Islet of Langerhans (tissue), 1 donor: Measurements from ENCODE around the gene GPATCH8.
"Not testable (repeated sequence)": the region's sequence is repeated elsewhere in the genome, so short reads cannot be mapped to it uniquely, and the experiment has no call there.

Source experiments
- FAIRE-seq: peaks from one replicate; lab custom pipeline; 2011; peaks lifted over from hg19 to GRCh38; lab: Jason Lieb, UNC

GPATCH8 gene

DNA sequence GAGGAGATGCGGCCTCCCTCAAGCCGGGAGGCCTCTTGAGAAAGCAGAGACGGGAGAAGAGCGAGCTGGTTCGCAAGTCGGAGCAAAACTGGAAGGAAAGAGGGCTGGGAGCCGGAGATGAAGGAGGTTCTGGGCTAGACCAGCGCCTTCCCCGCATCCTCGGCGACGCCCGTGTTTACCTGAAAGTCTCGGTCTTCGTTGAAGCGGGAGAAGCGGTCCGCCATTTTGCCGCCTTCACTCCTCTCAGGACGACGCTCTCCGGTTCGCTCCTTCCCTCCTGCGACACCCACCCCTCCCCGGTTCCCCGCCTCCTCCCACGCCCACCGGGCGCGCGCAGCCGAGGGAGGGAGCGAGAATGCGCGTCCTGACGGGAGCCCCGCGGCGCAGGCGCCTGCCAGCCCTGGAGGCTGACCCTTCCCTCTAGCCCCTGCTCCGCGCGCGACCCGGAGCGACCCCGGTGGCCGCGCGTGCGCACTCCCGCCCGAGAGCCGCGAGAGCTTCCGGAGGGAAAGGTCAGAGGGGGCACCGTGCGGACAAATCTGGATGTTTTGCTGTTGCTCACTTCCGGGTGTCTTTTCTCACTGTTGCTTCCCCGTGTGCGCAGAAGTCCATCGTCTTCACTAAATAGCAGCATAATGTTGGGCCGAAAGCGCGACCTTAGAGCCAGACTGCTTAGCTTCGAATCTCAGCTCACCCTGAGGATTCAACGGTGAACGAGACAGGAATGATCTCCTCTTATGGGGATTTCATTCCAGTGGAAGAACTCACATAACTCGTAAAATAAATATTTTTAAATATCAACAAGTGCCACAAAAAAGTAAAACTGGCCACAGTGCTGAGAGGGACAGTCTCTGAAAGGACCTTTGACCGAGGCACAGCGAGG lies at the start of gene GPATCH8:
Gene GPATCH8, minus strand, starts transcription at position 260 of the 883 bp plus-strand sequence. Its CDS starts 36 bp downstream, at position 224.
- no peak for FAIRE-seq

DNA sequence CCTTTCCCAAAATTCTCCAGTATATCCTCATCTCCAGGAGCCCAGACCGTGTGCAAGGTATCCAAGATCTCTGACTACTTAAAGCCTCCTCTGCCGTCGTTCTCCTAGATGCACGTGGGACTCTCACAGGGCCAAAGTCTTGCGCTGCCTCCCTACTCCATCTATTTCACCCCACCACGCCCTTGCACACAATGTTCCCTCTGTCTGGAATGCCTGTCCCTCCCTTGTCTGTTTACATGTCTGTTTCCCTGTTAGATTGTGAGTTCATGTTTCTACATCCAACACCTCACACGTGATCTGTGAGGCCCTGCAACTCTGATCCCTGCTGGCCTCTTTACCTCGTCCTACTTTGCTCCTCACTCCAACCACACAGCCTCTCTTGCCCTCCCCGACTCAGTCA lies 49.2 kb upstream of the GPATCH8 start:
- no peak for FAIRE-seq

DNA sequence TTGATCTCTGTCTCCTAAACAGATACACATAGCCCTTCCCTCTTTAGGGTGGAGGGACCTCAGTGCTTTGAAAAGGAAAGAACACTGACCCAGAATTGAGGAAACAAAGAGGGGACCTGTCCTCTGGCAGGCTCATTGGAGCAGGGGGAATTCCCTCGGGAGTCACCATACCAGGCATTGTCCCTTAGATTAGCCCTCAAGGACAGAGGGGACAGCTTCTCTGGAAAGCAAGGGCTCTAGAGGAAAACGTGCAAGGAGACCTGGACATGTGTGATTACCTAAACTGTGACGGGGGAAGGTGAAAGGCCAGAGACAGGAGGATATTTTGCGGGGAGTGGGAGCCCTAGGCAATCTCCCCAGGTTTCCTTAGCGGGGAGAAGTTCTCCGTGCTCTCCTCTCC lies 46.5 kb upstream of the GPATCH8 start:
- no peak for FAIRE-seq

DNA sequence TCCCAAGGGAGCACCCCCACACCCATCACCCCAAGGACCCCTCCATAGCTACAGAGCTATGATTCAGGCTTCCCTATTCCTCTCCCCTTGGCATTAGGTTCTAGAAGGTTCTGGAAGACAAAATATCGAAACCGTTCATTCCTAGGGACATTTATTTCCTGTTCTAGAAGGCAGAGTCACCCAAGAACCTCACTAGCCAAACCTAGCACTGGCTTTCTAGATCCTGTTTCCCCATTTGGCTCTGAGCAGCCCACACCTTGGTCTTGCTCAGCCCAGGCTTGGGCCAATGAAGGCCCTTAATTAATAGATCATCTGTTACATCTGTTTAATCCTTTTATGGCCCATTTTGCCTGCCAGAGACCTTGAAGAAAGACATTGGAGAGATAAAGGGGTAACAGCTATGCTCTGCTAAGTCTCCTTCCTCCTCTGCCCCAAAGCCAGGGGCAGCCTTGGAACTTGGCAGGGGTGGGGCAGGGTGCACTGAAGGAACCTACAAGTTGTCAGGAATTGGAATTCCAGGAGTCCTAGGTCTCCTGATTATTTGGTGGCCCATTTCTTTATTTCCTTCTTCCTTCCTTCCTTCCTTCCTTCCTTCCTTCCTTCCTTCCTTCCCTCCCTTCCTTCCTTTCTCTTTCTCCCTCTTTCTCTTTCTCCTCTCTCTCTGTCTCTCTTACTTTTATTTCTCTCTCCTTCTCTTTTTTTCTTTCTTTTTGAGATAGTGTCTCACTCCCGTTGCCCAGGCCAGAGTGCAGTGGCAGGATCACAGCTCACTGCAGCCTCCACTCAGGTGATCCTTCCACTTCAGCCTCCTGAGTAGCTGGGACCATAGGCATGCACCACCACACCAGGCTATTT lies 45.4 kb upstream of the GPATCH8 start:
- no peak for FAIRE-seq

DNA sequence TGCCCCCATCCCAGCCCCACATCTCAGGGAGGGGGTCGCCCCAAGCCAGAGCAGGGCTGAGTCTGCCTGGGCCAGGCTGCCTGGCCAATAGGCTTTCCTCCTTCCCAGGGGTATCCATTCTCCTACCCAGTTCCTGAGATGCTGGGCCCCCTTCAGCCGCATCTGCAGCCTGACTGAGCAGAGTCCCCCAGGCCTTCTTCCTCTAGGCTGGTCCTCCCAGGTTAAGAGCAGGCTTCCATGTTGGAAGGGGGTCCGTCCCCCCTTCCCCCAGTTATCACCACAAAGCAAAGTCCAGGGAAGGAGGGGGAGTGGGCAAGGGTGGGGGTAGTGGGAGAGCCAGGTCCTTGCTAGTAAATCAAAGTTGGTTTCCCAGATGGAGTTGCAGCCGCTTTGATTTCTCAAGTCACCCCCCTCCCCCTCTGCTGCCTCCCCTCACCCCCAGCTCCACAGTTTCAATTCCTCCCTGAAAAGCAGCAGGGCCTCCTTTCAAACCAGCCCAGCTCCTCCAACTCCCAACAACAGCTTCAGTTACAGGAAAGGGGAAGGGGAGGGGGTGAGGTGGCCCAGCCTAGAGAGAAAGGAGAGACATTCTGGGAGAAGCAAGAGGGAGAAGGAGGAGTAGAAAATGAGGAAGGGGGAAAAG lies 44.5 kb upstream of the GPATCH8 start:
- FAIRE-seq, result no peak

DNA sequence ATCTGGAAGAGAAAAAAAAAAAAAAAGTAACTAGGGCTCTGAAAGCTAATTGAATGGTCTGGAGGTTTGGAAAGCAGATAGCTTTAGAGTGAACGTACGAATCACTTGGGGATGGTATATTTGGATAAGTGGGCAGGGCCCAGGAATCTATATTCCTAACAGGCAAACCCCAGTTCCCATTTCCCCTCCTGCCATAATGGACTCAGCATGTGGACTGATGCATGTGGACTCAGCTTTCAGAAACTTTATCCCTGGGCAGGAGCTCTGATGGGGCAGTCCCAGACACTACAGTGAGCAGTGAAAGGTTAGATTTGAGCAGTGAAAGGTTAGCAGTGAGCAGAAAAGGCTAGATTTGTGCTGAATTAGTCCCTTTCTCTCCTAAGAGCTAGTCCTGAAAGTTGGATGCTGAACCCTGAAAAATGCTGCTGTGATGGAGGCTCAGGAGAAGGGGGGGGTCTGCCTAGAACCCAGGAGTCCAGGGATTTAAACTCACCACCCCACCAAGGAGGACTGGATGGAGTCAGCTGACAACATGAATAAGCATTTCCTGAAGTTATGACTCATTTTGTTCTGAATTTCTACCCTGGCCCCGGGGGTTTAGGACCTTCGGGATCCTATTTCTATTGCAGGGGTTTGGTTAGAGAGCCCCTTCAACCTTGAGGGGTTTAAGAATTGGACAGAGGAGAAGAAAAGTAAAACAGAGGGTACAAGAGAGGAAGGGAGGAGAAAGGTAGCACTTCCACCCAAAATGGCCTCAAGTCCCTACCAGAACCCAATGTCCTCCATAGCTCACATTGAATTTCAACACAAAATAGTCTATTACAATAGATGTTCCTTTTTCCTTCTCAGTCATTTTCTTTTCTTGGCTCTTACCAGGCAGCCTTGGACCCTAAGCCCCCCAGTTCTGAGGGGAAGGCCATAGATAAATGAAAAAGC lies 43.7 kb upstream of the GPATCH8 start:
- FAIRE-seq, result no peak

DNA sequence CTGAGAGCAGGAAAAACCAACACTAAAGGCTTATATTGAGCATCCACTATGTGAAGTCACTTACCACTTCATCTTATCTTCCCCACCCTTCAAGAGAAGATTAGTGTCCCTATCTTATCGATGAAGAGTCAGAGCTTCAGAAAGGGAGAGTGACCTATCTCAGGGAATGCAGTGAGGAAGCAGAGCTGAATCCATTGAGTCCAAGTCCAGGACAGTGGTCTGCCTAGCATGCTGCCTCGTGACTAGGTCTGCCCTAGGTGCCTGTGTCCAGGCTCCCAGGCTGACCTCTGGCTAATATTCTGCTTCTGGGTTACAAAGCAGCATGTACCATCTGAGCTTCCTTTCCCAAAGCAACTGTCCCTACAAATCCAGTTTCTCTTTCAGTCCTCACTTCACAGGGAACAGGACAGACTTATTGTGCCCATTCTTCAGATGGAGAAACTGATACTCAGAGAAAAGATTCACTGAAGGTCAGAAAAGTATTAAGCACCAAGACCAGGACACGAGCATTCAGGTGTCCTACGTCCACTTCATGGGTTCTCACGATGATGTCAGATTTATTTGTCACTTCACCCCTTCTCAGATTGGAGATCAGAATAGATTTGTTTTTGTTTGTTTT lies 40.8 kb upstream of the GPATCH8 start:
- FAIRE-seq, result no peak

DNA sequence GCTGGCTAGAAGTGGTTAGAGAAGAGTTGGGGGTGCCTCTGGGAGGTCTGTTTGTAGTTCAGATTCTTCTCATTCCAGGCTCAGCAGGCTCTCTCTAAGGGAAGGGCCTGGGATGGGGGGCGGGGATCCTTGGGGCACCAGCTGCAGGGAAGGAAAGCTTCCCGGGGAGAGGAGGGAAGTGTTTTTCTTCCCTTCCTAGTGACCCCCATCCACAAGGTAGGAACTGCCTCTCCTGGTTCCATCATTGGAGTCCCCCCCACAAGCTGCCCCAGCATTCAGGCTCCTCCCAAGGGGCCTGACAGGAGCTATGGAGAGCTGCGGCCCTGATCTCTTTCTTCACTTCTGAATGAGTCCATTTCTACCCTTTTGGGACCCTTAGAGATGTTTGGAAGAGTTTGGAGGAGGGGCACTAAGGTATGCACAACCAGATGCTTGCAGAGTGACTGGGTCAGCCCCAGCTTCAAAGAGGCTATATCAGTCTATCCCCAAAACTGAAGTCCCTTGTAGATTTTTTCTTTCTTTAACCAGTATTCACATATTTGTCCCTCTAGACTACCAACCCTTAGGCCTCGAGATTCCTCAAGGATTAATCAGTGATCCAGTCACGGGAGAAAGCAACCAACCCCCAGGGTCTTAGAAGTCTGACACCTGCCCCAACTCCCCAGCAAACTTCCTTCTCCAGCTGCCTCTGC lies 40.2 kb upstream of the GPATCH8 start:
- FAIRE-seq, result no peak

DNA sequence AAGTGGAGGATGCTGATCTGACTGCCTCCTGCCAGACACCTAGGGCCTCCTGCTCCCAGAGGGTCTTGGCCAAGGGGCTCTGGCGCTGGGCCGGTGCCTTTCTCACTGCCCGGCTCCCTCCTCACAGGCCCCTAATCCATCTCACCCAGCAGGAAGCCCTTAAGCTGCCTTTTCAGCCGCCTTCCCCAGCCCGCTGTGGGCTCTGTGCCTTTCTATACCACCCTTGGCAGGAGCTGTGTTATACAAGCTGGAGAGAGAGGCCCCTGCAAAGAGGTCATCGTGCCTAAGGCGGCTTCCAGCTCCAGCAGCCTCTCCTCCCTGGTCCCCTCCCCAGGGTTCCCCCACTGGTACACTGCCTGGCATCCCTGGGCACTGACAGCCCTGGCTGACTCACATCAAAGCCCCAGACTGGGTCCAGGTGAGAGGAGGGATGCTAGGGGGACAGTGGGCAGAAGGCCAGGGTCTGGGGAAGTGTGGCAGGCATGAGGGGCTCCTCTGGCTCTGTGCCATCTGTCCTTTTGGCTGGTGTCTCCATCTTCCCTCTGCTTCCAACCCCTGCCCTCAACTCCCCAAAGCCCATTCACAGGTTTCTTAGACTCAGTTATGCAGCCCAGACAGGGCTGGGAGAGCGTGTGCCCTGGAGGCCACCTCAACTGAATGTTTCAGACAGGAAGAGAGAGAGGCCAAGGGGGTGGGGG lies 38.8 kb upstream of the GPATCH8 start:
- FAIRE-seq, result no peak

DNA sequence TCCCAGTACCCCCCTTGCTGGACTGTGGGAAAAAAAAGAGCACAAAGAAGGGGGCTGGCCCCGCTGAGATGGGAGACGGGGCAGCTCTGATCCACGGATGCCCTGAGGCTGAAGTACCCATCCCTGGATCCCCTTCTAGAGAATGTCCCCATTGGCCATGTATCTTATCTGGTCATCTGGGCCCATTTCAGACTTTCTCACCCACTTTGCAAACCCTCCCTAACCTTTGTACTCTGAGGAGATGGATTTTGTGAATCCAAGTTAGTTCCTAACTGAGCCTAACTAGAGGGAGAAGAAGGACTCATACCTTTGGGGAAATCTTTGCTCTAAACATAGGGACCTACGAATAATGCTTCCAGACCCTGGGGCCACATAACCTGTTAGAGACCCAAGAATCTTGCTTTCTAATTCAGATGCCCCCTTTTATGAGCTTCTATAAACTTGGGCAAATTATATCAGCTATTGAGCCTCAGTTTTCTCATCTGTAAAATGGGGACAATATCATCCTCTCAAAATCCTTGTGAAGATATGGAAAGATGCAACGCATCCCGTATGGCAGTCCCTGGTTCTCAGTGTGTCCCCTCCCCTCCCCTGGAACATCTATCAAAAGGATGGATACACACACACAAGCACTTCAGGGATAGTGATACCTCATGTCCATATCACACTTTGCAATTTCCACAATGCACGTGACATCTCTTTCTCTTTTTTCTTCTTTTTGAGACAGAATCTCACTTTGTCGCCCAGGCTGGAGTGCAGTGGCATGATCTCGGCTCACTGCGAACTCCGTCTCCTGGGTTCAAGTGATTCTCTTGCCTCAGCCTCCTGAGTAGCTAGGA lies 37.3 kb upstream of the GPATCH8 start:
- FAIRE-seq, result no peak

DNA sequence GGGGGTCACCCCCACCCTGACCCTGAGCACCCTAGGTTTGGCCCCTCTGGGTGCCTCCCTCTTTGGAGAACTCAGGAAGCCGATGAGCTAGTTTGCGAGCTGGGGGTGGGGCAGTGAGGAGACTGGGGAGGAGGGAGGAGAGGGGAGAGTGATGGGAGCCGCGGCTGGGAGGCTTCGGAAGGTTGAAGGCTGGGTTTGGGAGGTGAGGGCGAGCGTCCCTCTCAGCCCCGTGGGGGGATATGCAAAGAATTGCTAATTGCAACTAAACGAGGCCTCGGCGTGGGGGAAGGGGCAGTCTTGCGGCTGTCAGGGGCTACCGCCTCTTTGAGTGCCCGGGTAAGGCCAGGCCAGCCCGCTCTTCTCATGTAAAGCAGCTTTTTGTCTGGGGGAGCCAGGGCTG lies 36.5 kb upstream of the GPATCH8 start:
- no peak for FAIRE-seq

DNA sequence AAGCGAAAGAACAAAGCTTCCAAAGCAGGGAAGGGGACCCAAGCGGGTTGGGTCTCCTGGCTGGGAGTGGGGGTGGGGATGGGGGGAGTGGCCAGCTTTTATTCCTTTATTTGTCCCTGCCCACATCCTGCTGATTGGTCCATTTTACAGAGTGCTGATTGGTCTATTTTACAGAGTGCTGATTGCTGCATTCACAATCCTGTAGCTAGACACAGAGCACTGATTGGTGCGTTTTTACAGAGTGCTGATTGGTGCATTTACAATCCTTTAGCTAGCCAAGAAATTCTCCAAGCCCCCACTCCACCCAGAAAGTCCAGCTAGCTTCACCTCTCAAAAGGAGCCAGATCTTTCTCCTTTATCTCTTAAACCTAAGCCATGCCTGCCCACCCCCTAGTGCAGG lies 34.7 kb upstream of the GPATCH8 start:
- not testable (repeated sequence) for FAIRE-seq

DNA sequence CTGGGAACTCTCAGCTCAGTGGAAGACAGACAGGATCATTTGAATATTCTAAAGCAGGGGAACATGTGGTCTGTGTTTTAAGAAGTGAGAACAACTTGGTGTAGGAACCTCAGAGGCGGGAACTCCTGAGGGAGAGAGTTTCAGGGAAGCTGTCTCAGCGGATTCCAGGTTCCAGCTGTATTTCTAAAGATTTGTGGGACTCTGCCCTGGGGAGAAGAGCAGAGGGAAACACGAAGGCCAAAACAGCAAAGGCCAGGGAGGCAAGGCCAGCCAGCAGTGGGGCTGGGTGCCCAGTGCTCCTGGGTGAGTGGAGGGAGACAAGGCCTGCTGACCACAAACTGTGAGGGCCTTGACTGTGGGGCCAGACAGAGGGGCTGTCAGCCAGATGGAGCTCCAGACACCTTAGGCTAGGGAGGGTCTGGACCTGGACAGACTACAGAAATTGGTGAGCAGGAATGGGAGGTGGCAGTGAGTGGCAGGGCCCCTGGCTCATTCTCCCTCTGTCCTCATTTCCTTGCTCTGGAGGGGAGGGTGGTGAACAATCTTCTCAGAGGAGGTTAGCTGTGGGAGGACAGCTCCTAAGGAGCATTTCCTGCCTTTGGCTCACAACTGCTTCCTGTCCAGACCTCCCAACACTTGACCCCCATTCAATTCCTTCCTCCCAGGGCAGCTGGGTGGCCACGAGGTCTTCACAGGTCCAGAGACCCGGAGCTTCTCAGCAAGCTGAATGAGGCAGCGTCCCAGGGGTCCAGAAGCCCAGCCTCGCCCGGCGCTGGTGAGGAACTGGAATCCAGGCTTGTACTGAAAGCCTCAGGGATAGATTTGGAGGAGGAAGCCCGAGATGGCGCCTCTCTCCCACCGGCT lies 33.1 kb upstream of the GPATCH8 start:
- no peak for FAIRE-seq

DNA sequence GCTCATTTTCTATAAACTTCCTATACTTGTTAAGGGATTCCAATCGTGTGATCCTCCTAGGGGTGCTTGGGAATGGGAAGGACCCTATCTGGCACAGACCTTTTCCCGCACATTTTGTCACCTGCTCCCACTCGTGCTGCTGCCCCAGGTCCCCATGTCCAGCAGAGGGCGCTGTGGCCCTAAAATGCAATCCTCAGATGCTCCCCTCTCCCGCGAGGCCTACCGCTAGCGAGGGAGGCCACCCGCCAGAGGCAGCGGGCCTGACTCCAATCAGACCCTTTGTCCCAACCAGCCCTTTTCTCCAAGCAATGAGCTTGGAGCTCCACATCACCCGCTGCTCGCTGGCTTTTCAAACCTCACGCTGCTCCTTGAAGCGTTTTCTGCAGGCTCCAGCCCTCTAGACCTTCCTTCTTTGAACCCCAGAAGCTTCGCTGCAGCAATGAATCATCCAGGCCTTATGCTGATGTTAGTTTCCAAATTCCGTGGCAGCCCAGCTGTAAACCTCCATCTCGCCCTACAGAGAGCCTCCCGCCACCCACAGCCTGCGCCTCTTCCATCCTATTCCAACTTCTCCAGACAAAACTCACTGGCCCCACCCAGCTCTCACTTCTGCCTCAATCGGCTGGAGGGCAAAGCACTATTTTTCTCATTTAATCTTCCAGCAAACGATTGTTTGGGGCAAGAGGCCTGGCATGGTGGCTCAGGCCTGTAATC lies 30.5 kb upstream of the GPATCH8 start:
- FAIRE-seq, result no peak

DNA sequence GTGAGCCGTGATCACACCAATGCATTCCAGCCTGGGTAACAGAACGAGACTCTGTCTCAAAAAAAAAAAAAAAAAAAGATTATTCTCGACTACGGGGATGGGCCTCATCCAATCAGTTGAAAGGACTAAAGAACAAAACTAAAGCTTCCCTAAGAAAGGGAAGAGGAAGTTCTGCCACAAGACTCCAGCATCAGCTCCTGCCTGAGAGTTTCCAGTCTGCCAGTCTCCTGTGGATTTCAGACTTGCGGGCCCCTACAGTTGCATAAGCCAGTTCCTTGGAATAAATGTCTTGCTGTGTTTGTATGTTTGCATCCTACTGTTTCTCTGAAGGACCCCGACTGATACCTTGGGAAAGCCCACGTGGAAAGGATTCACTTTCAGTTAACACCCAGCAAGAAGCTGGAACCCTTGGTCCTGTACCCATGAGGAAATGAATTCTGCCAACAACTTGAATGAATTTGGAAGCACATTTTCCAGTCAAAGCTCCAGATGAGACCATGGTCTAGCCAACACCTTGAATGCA lies 27.8 kb upstream of the GPATCH8 start:
- no peak for FAIRE-seq

DNA sequence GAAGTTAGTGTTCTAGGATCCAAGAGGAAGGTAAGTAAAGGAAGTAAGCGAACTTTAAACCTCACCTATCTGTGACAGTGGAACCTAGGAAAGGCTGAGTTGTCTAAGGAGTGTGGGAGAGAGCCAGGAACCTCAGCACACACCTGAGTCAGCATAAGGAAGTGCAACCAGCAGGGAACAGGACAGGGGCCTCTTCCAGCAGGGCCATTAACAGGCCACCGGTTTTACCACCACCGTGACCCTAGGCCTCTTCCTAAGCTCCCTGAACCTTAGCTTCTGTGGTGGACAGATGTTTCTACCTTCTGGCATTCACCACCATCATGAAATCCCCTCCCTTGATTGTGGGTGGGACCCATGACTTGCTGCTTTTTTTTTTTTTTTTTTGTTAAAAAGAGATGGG lies 26.7 kb upstream of the GPATCH8 start:
- no peak for FAIRE-seq

DNA sequence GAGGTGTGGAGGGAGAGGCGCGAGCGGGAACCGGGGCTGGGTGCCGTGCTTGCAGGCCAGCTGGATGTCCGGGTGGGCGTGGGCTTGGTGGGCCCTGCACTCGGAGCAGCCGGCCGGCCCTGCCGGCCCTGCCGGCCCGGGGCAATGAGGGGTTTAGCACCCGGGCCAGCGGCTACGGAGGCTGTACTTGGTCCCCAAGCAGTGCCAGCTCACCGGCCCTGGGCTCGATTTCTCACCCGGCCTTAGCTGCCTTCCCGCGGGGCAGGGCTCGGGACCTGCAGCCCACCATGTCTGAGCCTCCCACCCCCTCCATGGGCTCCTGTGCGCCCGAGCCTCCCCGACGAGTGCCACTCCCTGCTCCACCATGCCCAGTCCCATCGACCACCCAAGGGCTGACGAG lies 24.7 kb upstream of the GPATCH8 start:
- FAIRE-seq, result no peak
